Panc1 (cell line): ENCODE measurements around the gene HS1BP3.

ENCODE experiments used
- CTCF ChIP-seq: fragments of 450-650 bp; IDR thresholded peaks from 2 replicates; pipeline ENCODE4 v1.5.1; 2017; ENCODE audit warnings: mild to moderate bottlenecking
- POLR2AphosphoS5 ChIP-seq: IDR thresholded peaks from 2 replicates; pipeline ENCODE4 v1.6.1; 2012; ENCODE audit warnings: mild to moderate bottlenecking, low read depth, low read length, moderate library complexity
- TCF7L2 ChIP-seq: IDR thresholded peaks from 2 replicates; pipeline ENCODE4 v1.6.1; 2011; ENCODE audit warnings: mild to moderate bottlenecking, low read depth, low read length, inconsistent platforms

DNA sequence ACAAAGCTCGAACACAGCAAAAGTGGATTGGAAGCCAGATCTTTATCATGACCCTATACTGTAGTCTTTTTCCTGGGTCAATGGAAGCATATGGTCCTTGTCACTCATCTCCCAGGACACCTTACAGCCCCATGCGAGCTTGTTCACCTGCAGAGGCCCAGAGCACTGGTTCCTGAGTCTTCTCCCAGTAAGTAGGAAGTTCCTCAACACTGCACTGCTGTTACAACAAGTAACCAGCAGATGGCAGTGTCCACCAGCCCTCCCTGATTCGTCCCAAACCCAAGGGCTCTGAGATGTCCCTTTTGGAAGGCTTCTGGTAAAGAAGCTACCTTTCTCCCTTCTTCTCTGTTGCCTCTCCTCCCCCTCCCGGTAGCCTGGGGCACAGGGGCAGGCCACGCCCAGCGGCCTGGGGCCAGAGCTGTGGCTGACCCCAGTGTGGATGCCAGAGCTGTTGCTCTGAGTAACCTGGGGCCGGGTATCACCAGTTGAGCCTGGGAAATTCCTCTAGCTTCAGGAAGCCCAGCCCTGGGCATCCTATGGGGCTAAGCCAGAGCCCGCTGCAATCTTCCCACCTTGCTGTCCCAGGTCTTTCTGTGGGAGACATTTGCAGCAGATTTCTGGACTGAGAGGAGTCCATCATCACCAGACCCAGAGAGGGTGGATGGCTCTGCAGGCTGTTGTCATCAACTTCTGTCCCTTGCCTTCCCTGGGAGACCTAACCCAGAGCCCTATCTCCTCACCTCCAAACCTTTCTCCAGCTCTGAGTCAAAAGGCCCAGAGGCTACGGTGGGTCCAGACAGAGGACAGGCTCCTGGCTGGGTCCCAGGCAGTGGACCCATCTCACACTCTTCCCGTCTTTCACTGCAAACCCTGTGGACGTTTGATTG lies 10.8 kb upstream of the HS1BP3 start:
- peak; percentile 95 for TF ChIP-seq CTCF
- TF ChIP-seq TCF7L2 = no peak
- no peak for TF ChIP-seq POLR2AphosphoS5
